ENCODE data around the gene PNCK.

GRCh38 chrX:153697924-153698865 lies 24.6 kb upstream of the PNCK start:
- no peak for TF ChIP-seq POLR2A (IDR thresholded peaks at IDR 0.05; ENCODE audit: low read depth, low read length)
- no peak for TF ChIP-seq TAF1 (IDR thresholded peaks at IDR 0.05; ENCODE audit: low read depth, low read length)
- no peak for TF ChIP-seq POLR2AphosphoS5 (IDR thresholded peaks at IDR 0.05; ENCODE audit: low read depth, low read length)
